ENCODE results near the gene FSTL4.
A peak's percentile ranks its signal among the peaks of the same experiment; 100 is the strongest.

FSTL4 gene

DNA sequence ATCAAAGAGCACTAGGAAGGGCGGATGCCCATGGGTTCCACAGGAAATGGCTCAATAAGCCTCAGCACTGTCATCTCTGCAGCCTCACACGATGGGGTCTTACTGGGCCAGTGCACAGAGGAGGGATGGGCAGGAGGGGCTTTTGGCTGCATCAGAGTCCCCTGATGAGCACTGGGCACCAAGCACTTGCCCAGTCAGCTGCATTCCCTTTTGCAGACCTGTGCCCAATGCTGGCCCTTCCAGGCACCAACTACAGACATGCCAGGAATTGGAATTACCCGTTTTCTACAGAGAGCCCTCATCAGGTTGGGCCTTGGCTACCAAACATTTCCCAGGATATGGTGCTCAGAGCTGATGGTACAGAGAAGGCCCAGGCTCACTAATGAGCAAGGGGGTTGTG lies 378.1 kb downstream of the FSTL4 start:
- DNase-seq, result no peak

DNA sequence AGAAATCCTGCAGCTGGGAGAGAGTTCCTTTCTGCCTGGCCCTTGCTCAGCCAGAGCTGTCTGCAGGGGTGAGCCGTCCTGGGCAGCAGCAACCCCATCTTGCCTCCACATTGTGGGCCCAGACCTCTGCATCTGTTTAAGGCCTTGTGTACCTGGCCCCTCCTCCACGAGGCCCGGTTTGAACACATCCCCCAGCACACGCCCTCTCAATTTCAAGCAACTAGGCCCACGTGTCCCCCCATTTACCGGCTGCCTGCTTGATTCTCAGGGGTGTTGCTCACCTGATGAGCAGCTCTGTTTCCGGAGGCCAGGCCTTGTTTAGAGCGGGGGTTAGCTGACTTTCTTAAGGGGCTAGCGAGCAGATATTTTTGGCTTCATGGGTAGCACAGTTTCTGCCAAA lies 378.7 kb downstream of the FSTL4 start:
- no peak for DNase-seq

DNA sequence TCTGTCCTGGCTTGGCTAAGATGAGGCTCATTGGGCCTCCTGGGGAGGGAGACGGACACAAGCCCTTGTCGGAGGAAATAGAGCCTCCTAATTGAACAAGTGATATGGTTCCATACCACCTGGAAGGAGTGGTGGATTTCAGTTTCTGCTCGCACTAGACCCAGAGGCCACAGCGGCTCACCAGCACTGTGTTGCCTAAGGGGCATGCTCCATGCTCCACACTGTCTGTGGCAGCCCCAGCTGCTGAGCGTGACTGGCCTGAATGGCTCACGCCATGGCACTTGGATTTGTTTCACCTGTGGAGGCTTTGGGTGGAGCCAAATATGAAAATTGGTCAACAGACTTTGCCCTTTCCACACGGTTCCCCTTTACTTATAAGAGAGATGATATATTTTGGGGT lies 379.4 kb downstream of the FSTL4 start:
- DNase-seq, result no peak

DNA sequence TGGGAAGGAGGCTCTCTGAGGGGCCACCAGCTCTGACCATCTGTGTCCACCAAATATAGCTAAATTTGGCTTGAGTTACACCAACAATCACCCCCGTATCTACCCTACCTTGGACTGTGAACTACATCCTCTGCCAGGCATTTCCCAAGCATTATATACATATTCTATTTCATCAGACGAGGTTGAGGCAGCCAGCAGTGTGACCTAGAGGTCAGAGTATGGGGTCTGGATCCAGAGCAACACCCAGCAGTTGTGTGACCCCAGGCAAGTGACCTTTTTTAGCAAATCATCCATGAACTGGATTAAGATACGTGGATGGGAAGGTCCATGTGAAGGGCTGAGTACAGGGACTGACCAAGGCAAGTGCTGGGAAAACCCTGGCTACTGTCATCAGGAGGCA lies 379.9 kb downstream of the FSTL4 start:
- no peak for DNase-seq

DNA sequence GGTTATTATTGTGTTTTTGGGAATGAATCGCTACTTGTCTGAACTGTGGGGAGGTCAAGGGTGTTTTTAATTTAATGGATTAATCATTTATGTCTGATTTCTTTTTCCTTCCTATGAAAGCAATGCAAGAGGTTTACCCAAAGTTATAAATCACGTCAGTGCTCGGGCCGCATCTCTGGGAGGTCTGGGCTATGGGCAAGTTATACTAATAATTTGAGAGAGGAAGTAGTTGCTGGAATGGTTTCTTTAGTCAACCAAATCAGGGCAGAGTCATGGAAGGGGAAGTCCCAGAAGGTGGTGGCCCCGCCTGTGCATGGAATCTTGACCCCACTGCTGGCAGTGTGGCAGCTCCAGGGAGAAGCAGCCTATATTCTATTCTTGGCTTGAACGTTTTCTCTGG lies 380.3 kb downstream of the FSTL4 start:
- peak; percentile 56 to 75 for DNase-seq

DNA sequence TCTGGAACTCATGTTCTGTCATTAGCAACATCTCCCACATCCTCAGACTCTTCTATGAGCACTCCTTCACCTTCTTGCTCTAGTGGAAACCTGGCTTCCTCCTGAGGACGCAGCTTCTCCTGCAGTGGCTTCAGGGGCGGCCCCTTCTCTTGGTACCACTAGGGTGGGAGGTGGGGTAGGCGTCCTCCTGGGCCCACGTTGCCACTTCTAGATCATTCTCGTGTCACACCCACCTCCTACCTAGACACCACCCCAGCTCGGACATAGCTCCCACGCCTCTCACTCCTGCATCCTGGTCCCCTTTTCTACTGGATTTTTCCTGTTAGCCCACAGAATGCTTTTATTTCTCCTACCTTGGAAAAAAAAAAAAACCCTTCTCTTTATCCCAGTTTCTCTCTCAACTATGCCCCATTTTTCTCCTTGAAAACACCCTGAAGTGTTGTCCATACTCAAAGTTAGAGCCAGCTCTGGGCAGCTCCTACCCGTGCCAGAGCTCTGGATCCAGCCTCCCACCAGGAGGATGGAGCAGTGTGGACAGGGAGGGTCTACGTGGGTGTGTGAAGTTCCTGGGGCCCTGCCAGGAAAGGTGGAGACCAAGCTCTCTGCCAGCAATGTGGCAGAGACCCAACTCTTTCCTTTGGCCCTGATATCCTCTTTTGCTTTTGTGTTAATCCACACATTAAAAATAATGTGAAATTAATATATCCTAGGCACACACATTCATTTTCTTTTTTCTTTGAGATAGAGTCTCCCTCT lies 381.3 kb downstream of the FSTL4 start:
- DNase-seq, result no peak

DNA sequence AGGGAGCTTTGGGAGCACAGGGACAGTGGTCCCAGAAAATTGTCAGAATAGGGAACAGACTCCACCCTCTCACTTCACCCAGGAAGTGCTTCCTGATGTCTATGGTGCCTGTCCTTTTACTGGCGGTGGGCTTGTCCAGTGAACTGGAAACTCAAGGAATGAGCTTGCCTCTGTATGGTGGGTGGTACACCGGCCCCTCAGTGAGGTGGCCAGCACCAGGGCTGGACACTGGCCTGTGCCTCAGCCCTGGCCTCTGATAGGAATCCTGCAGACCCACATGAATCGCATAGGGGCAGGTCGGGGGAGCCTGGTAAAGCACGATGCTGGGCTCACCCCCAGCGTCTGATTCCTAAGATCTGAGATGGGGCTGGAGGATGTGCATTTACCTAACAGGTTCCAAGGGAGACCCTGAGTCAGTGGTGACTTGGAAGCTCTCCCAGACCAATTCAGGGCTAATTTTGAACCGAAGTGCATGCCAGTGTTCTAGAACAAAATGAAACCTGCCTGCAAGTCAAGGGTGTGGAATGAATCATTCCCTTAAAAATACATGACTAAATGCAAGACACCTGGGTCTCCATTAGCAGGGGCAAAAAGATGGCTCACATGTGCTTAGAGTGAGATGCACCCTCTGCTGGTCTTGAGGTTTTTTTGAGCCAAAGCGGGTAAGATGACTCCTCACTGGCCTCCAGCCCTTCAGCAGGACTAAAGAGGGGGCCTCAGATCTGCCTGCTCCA lies 382.2 kb downstream of the FSTL4 start:
- DNase-seq, result no peak

DNA sequence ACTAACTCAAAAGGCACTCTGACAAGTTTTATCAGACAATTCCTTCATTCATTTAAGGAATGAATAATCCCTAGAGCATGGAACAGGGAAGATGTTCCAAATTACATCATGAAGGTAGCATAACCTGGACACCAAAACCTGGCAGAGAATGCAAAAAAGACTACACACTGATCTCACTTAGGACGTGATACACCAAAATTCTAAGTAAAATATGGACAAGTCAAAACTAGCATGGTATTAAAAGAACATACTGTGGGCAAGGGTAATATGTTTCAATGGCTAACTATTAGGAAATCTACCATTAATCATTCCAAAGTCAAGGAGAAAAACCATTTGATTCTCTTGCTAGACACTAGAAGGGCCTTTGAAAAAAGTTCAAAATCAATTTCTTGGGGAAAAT lies 384.0 kb downstream of the FSTL4 start:
- no peak for DNase-seq

DNA sequence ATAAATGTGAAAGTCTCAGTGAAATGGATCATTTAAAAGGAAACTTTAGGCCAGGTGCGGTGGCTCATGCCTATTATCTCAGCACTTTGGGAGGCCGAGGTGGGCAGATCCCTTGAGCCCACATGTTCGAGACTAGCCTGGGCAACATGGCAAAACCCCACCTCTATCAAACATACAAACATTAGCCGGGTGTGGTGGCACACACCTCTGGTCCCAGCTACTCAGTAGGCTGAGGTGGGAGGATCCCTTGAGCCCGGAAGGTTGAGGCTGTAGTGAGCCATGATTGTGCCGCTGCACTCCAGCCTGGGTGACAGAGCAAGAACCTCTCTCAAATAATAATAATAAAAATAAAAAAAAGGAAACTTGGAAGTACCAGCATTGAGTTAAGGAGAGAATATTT lies 384.4 kb downstream of the FSTL4 start:
- no peak for DNase-seq

DNA sequence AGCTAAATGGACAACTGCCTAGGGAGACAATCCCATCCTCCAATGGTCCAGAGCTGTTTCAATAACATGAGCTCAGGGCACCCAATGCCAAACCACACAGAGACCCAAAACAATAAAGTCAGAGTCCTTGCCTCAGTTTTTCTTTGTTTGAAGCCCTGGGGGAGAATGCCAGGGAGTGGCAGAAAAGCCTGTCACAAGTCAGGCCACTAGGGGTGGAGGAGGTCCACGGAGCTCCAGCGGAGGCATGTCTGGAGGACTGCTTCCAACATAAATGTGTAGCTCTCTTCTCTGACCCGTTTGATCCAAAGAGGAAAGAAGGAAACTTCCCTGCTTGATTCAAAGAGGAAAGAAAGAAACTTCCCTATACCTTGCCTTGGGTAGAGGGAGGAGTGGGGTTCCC lies 385.3 kb downstream of the FSTL4 start:
- DNase-seq, result no peak

DNA sequence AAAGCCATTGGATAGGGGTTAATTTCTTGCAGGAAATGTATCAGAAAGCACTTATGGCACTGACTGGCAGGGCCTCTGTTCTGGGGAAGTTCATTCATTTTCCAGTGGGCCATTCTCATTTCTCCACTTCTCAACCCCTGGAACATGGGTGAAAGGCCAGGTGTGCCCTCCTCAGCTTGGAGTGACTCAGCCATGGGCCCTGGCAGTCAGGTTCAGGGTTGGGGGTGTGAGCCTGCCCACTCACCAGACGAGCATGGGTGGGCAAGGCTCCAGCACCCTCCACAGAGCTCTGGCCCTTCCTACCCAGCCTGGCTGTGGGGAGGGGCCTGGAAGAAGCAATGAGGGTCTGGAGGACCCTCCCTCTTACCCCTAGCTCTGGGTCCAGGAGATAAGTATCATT lies 386.2 kb downstream of the FSTL4 start:
- no peak for DNase-seq

DNA sequence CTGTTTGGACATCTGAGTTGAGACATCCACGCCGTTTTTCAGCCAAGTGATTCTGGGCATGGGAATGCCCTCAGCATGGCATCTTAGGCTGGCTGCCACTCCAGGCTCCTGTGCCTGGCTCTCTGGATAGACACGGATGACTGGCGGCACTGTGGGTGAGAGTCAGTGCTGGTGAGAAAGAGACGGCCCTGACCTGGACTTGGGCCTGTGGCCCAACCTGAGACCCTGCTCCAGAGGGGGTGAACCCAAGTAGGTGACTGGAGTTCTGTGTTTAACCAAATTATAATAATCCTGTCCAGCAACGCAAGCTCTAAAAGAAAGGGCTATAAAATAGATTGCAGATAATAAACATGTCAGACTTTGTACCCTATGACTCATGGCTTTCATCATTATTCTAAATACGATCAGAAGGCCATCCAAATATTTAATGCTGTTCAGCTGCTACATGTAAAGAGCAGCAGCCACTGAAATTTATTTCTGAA lies 386.6 kb downstream of the FSTL4 start:
- no peak for DNase-seq

DNA sequence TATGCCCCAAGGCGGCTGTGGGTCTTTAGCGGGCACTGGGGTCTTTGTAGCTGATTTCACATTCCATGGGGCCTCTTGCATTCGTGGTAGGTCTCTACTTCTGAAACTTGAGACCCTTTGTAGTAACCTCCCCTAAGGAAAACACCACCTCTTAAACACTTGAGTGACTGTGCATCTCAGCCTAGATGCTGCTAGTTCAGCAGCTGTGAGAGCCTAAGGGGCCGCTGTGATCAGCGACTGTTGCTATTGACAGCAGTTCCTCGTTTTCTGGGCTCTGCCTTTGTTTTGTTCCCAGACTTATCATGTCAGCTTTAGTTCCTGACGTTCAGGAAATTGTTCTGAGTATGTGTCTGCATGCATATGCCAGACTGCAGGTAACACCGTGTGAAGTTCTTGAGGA lies 389.4 kb downstream of the FSTL4 start:
- no peak for DNase-seq

DNA sequence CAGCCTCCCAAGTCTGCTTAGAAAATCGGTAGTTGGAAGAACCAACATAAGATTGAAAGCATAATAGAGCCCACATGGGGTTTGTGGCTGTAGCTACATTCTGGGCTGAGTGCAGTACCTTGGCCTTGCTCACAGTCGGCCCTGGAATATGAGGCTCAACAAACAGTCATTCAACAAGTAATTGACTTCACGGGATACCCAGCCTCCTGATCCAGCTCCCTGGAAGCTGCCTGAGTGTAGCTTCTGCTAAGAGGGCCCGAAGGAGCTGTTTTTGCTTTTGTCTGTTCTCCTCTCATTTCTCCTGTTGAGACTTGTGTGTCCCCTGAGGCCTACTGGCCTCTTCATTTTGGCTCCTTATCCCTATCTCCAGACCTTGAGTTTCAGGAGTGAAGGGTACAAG lies 389.8 kb downstream of the FSTL4 start:
- no peak for DNase-seq

DNA sequence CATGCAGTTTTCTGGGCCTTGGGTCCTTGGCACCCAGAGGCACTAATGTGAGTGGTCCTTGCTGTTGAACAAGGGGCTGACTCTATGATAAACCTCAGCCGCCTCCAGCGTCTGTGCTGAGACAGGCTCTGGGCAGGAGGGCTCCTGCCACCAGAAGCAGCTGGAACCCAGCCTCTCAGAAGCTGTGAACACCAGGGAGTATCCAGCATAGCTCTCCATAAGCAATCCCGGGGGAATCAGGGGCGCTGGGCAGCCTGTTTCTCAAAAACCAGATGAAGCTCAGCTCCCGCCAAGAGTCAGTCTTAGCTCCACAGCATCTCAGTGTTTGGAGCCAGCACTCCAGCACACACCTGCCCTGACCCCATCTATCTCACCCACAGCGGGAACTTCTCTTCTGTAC lies 390.3 kb downstream of the FSTL4 start:
- no peak for DNase-seq

DNA sequence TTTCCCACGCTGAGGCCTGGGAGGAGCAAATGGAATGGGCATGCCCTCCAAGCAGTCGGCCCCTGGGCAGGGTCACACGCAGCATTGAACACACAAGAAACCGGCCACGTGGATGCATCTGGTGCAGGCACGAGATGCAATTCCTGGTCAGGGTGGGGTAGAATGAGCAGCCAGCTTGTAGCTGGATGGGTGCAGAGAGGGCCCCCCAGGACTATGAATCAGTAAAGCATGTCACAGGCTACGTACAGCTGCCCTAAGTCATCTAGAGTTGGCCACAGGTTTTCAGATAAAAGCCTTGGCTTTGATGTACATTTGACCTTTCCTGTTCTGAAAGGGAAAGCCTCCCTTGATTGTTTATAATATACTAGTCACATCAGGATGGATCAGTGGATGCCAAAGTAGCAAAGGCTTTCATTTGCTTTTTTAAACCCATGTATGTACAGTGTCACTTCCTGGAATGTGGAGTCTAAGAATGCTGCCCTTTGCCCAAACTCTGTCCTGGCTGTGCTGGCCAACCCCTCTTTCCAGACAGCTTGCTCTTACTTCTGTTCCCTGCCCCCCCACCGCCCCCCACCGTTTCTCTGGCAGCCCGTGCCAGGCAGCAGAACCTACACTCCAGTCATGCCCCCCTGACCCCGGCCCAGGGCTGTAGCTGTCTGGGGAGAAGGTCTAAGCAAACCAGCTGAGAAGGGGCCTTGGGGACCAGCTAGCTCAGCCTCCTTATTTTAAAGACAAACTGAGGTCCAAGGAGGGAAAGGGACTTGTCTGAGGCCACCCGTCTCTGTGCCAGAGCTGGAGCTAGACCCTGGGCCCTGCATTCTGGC lies 391.3 kb downstream of the FSTL4 start:
- DNase-seq, result no peak

DNA sequence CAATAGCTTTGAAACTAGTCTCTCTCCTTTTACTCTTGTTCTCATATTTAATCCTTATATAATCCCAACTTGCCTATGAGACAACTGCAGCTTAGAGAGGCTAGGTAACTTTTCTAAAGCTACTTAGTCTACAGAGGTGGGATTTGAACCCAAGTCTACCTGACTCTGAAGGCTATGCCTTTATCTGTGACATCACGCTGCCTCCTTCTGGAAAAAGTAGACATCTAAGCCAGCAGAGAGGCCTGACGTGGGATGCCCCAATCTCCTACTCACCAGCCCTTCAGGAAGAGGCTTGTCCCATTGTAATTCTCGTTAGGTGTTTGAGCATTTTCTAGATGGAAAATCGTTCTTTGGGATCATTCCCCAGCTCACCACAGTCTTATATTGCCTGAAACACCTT lies 393.0 kb downstream of the FSTL4 start:
- DNase-seq, result no peak

DNA sequence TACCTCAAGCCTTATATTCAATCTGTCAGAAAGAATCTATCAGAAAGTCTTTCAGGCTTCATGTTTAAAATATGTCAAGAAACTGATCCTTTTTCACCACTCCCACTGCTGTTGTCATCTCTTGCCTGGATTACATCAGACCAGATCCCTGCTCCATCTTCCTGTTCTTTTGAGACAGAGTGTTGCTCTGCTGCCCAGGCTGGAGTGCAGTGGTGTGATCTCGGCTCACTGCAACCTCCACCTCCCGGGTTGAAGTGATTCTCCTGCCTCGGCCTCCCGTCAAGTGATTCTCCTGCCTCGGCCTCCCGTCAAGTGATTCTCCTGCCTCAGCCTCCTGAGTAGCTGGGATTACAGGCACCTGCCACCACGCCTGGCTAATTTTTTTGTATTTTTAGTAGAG lies 396.2 kb downstream of the FSTL4 start:
- DNase-seq, result peak; percentile 22 to 34

DNA sequence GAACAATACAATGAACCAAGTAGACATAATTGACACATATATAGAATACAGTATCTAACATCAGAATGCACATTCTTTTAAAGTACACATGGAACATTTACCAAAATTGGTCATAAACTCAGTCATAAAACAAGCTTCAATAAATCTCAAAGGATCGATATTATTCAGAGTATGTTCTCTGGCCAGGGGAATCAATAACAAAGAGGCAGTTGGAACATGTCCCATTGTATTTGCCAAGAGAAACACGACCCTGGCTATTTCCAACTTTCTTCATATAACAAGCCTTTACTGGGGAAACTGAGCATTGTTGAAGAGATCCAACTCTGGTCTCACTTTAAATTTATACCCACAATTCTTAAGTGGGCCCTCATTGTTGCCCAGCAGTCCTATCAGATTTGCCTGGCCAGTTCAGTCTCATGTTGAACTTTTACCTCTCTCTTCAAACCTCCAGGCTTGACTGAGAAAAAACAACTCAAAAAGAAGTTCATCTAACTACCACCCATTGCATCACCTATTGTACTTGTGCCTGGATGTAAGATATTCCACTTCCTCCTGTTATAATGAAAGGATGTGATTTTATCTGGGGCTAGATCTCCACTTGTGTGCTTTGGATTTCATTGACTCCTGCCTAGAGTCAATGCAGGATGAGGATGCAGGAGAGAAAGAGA lies 398.1 kb downstream of the FSTL4 start:
- no peak for DNase-seq

DNA sequence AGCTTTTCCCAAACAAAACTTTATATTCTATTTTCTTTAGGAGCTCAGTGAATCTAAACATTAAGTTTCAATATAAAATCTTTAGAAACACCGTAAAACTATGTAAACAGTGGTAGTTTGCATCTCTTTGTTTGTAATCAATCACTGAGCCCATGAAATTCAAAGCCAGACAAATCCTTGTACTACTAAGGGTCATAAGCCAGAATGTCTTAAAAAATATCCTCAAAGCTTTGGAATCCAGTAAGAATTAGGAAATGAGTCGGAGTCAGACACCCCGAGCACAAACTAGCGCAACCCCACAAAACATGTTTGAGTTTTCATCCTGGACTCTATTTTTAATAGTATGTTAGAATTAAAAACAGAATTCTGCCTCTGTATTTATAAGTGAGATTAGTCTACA lies 406.7 kb downstream of the FSTL4 start:
- DNase-seq, result no peak

DNA sequence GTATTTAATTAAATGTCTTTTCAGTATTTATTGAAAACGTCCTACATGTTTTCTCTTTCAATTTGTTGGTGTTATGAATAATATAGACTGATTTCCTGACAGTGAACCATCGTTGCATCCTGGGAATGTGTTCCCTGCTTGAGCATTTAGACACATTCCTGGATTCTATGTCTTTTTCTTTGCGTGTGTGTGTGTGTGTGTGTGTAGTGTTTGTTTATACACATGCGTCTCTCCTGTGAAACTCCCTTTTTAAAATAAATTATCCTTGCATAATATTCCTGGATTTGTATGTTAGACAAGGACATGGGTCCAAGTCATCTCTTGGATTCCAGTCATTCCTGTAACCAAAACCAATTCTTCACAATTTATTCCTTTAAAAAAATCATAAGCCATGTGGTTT lies 407.1 kb downstream of the FSTL4 start:
- no peak for DNase-seq

DNA sequence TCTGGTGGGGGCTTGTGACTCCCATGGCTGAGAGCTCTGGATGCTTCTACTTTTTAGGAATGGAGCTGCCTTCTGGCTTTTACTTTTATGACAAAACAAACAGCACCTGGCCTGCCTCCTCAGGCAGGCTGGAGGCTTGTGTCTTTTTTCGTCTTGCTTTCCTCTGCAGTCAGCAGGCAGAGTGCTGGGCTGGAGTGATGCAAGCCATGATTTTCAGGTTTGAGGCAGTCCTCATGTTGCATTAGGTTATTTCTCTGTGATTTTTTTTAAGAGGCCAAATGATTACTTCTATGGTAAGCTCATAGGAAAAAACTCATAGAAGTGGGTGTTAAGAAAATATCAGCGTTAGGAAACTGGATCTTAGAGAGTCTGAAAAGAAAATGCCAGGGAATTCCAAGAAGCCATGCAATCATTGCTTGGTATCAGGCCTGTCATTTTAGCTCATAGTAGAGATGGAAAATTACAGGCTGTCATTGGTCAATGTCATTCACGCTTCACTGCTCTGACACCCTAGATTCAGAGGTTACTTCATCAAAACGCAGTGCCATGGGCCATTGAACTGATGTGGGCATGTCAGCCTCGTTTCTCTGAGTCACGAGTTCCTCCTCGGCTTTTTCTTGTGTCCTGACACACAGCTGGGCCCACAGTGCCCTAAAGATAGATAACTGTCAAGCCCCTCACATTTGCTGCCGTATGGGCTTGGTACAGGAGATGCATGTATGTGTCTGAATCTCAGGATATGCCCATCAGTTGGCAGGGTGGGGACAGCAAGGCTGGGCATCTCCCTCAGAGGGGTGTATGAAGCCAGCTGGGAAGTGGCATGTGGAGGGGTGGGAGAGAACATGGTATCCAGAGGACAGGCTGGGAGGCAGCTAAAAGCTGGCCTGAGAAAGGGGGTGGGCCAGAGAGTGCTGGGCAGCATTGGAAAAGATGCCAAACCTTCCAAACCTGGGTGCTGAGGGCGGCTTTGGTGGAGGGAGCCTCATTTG lies 408.7 kb downstream of the FSTL4 start:
- DNase-seq, result peak in 1 of 2 donors; percentile 6
